ENCODE results near the gene MIEF2. TPM values are rescaled to one million over a fixed set of nuclear protein-coding genes. Genes with fewer than 3 reads are reported as not detected.

The MIEF2 gene
- total and polyA plus RNA-seq, 7 donors = 8.1 to 28.4 (median 18.4) TPM

- no peak overlapping the region for H3K4me3 ChIP-seq
- H3K9me3 ChIP-seq = no peaks in the 10 kb centered on the region
- TF ChIP-seq CTCF (IDR thresholded peaks at IDR 0.05) = no peak
- H3K27me3 ChIP-seq (ENCODE audit: insufficient read depth in 3 of 3, low read length in 2 of 3) = no peaks in the 10 kb centered on the region
- peaks cover 6% of the 10 kb centered on the region for H3K4me1 ChIP-seq
- WGBS, 3 donors = 42 to 61% (median 52%) methylated on average over 4 of the region's 4 CpGs
- ATAC-seq (peak in 2 of 4 donors; percentile 3 to 21), DNase-seq (peak in 1 of 2 donors; percentile 69)
- intact Hi-C loops (cut with DNase I) = loop anchor here (5.0 to 10.0 kb wide), 2 partner anchors 74 to 77 kb away; no protein-coding TSS in a partner anchor
- H3K36me3 ChIP-seq (ENCODE audit: insufficient read depth in 1 of 2, low read depth in 1 of 2) = no peaks in the 10 kb centered on the region
- no peak overlapping the region for H3K27ac ChIP-seq
These were observed 41.6 kb upstream of the MIEF2 start for GRCh38 chr17:18218756-18219415.

- Histone ChIP-seq H3K9me3 (no peaks in the 10 kb centered on the region), H3K4me1 (peaks cover 11% of the 10 kb centered on the region), H3K27ac (peak overlapping the region; percentile 65), H3K4me3 (no peak overlapping the region), H3K36me3 (ENCODE audit: insufficient read depth in 1 of 2, low read depth in 1 of 2) (no peaks in the 10 kb centered on the region), H3K27me3 (ENCODE audit: insufficient read depth in 3 of 3, low read length in 2 of 3) (no peaks in the 10 kb centered on the region)
- no peak for DNase-seq
- intact Hi-C loops (cut with DNase I) = no loop called here
- no peak for ATAC-seq
- 90 to 96% (median 92%) methylated on average over 4 of the region's 4 CpGs for WGBS, 3 donors
- TF ChIP-seq CTCF (IDR thresholded peaks at IDR 0.05) = no peak
These were observed 36.4 kb upstream of the MIEF2 start for GRCh38 chr17:18224053-18224386.

- no peaks in the 10 kb centered on the region for H3K36me3 ChIP-seq (ENCODE audit: insufficient read depth in 1 of 2, low read depth in 1 of 2)
- peak overlapping the region; percentile 65 for H3K4me3 ChIP-seq
- H3K27me3 ChIP-seq (ENCODE audit: insufficient read depth in 3 of 3, low read length in 2 of 3) = no peaks in the 10 kb centered on the region
- WGBS, 3 donors = 46 to 52% (median 49%) methylated on average over 20 to 23 of the region's 23 CpGs
- ATAC-seq (peak in 2 of 4 donors; percentile 5 to 29), DNase-seq (peak in 1 of 2 donors; percentile 53)
- no peak for TF ChIP-seq CTCF (IDR thresholded peaks at IDR 0.05)
- H3K9me3 ChIP-seq = no peaks in the 10 kb centered on the region
- H3K27ac ChIP-seq = peak overlapping the region; percentile 65
- intact Hi-C loops (cut with DNase I) = loop anchor here in 1 of 2 donors (5.0 kb wide), 1 partner anchor 88 kb away; the partner anchor contains the start of gene TOP3A
- peaks cover 11% of the 10 kb centered on the region for H3K4me1 ChIP-seq
These were observed 35.9 kb upstream of the MIEF2 start for GRCh38 chr17:18224387-18225120.

- H3K4me1 ChIP-seq = peaks cover 11% of the 10 kb centered on the region
- WGBS, 3 donors = 0 to 1% (median 1%) methylated on average over 26 to 60 of the region's 60 CpGs
- no peaks in the 10 kb centered on the region for H3K27me3 ChIP-seq (ENCODE audit: insufficient read depth in 3 of 3, low read length in 2 of 3)
- TF ChIP-seq CTCF (IDR thresholded peaks at IDR 0.05) = no peak
- peak; percentile 97 to 99 (median 98) for ATAC-seq
- DNase-seq = peak; percentile 98 to 99
- no peaks in the 10 kb centered on the region for H3K36me3 ChIP-seq (ENCODE audit: insufficient read depth in 1 of 2, low read depth in 1 of 2)
- peak within 1 kb of the TSS; percentile 65 for H3K27ac ChIP-seq
- H3K9me3 ChIP-seq = no peaks in the 10 kb centered on the region
- intact Hi-C loops (cut with DNase I) = loop anchor here in 1 of 2 donors (5.0 kb wide), 1 partner anchor 87 kb away; the partner anchor contains the start of gene TOP3A
- peak within 1 kb of the TSS; percentile 71 for H3K4me3 ChIP-seq
These were observed 35.3 kb upstream of the MIEF2 start, which contains the start of gene LLGL1 for GRCh38 chr17:18225121-18225641. Gene LLGL1 (plus strand): TSS chr17:18225635. CDS start chr17:18225683, 48 bp downstream.
